EH (cell line): ENCODE results near the gene RTN1.

Source experiments
- DNase-seq: peaks from one replicate; pipeline ENCODE4 v3.0.0-alpha.2; 2015; ENCODE audit warnings: low read depth

The RTN1 gene, protein sequence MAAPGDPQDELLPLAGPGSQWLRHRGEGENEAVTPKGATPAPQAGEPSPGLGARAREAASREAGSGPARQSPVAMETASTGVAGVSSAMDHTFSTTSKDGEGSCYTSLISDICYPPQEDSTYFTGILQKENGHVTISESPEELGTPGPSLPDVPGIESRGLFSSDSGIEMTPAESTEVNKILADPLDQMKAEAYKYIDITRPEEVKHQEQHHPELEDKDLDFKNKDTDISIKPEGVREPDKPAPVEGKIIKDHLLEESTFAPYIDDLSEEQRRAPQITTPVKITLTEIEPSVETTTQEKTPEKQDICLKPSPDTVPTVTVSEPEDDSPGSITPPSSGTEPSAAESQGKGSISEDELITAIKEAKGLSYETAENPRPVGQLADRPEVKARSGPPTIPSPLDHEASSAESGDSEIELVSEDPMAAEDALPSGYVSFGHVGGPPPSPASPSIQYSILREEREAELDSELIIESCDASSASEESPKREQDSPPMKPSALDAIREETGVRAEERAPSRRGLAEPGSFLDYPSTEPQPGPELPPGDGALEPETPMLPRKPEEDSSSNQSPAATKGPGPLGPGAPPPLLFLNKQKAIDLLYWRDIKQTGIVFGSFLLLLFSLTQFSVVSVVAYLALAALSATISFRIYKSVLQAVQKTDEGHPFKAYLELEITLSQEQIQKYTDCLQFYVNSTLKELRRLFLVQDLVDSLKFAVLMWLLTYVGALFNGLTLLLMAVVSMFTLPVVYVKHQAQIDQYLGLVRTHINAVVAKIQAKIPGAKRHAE

DNA sequence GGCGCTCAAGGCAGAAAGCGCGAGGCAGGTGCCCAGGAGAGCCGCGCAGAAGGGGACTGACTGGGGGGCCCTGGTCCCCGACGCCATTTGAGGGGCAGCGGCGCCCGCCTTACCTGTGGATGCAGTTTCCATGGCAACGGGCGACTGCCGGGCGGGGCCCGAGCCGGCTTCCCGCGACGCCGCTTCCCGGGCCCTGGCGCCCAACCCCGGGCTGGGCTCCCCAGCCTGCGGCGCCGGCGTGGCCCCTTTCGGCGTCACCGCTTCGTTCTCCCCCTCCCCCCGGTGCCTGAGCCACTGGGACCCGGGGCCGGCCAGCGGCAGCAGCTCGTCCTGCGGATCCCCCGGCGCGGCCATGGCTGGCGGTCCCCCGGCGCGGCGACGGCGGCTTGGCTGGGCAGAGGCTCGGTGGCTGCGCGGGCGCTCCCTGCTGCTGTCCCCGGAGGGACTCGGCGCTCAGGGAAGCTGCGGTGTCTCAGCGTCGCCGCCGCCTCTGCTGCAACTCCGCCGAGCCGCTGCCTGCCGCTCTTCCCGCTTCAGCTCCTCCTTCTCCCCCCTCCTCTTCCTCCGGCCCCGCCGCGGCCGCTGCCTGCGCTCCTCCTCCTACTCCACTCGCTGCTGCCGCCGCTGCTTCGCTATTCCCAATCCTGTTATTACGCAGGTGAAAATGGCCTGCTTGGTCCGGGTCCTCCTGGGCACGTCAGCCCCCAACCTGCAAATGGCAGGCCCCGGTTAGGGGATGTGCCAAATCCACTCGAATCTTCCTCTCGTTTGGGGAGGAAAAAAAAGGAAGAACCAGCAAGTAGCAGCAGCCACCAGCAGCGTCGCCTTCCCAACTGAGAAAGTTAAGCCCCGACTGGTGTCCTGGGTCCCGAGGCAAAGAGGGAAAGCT is at the start of gene RTN1:
RTN1 (minus strand) TSS at position 500 of the 889 bp plus-strand sequence; CDS start at position 354, 146 bp downstream.
- peak; percentile 60 for DNase-seq

DNA sequence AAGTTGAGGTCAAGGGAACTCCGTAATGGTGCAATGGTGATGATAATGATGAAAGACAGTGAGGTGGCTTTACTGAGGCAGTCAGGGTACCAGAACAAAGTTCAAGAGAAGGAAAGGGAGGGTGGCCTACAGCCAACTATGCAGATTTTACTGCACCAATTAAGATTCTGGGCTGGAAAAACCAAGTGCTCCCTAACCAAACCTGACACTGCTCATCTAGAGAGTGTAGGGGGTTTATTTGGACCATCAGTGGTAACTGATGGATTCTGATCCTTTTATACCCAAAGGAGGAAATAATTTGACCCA is 49.8 kb upstream of the RTN1 start:
- no peak for DNase-seq

DNA sequence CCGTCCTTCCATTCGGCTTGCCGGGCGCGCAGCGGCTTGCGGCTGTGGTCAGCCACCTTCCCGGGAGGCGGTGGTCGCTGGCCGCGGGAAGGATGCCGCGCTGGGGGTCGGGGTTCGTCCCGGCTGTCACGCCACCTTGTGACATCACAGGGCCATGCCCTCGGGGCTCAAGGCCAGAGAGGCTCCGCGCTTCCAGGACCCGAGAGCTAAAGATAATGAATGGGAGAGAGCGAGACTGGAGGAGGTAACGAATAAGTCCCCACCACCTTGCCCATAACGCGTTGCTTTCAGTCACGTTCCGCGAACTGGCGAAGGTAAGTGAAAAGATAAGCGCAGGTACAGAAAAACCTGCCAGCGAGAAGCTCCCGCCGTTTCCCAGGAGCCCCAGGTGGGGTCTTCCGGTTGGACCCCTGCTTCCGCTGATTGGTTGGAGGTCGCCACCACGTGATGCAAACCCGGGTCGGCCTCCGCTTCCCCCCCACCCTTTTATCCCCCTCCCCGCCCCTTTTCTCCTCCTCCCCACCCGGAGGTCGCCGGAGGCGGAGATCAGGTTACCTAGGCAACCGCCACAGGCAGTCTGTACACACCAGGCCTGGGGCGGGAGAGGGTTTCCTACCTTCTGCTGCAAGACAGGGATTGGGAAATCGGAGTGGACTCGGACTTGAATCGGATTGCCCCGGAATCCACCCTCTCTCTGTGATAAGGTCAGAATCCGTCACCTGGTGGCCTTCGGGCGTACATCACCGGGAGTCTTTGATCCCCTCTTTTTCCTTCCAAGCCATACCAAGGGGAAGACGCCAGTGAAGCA is 49.2 kb upstream of the RTN1 start, which contains the start of gene LRRC9:
LRRC9 (plus strand) TSS at position 575 of the 808 bp plus-strand sequence.
- no peak for DNase-seq

DNA sequence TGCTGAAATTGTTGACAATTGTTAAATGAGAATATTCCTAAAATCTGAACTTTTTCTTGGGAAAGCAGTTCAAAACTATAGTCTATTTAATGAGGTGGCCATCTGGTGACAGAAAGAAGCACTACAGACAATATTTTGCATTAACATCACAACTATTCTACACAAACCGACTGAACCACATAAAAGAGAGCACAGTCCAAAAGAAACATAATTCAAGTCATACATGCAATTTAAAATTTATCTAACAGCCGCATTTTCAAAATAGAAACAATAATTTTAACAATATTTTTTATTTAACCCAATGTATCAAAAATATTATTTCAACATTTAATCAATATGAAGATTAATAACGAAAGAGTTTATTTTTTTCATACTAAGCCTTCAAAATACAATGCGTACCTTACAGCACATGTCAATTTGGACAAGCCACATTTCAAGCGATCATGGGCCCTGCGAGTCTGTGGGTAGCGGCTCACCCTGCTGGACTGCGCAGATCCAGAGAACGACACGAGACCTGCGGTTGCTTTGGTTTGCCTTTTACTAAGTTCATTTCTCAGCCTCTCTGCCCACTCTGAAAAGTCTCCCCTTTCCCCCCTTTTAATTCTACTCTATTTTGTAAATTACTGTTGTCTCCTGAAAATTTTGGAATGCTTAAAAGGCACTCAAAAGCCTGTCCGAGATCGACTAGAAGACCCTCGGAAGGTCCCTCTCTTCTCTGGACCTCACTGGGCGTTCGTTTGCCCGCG is 48.4 kb upstream of the RTN1 start:
- DNase-seq: peak; percentile 34

DNA sequence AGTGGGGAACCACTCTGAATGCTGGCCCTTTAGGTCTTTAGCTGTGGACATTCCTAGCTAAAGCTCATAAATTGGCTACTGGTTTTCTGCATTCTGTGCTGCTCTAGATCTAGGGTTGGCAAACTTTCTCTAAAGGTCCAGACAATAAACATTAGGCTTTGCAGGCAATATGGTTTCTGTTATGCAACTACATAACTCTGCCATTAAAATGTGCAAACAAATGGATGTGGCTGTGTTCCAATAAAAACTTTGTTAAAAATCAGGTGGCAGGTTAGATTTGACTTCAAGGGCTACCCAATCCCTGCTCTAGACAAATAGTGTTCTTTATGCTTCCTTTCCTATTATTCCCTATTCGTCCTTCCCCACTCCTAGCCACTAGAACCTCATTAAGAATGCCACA is 42.6 kb upstream of the RTN1 start:
- DNase-seq: no peak

DNA sequence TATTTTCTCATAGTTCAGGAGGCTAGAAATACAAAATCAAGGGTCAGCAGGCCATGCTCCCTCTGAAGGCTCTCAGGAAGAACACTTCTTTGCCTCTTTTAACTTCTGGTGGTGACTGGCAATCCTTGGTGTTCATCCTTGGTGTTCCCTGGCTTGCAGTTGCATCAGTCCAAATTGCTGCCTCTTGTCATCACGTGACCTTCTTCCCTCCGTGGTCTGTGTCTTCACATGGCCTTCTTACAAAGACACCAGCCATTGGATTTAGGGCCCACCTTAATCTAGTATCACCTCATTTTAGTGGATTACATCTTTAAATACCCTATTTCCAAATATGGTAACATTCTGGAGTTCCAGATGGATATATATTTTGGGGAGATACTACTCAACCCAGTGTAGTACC is 41.9 kb upstream of the RTN1 start:
- DNase-seq: no peak

DNA sequence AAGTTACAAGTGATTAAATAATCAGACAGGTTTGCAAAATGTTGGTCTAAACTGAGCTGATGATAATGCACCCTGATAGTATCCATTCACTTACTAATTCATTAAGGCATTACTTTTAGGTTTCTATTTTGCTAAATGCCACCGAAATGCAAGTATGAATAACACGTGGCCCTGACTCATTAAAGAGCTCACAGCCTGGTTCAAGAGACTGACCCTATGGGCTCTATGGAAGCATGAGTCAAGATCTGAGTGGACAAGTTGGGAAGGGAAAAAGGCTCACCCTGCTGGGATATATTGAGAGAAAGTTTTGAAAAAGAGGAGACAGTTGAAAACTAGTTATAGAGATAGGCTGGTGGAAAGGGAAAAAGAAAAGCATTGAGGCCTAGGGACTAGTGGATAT is 34.6 kb upstream of the RTN1 start:
- DNase-seq: no peak

DNA sequence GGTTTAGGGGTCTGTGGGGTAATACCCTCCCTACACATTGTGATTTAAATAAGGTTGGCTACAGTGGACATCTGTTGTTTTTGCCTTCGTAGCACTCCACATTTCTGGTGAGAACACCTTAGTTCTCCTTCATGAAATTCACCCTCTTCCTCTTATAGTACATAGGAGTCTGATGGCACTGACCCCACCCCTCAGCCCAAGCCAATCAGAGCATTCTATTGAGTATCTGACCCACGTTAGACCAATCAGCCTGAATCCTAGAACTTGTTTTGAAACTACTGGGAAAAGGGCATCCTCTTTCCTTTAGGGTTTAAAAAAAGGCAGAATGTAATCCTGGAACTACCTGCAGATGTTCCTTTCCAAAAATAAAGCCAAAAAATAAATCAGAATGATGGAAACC is 33.6 kb upstream of the RTN1 start:
- DNase-seq: no peak

DNA sequence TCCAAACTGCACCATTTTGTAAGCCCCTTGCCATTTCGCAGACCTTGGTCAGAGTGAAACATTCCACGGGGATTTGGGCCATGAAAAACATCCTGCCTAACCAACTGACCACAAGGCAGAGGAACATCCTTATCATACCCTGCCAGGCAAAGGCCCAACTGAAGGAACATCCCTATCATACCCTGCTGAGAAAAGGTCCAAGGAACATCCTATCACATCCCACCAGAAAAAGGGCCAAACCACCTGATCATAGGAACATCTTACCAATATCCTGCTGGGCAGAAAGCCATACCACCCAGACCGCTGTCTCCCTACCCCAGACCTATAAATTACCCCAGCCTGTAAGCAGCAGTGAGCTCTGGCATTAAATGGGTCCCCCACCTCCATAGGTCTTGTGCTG is 30.0 kb upstream of the RTN1 start:
- no peak for DNase-seq

DNA sequence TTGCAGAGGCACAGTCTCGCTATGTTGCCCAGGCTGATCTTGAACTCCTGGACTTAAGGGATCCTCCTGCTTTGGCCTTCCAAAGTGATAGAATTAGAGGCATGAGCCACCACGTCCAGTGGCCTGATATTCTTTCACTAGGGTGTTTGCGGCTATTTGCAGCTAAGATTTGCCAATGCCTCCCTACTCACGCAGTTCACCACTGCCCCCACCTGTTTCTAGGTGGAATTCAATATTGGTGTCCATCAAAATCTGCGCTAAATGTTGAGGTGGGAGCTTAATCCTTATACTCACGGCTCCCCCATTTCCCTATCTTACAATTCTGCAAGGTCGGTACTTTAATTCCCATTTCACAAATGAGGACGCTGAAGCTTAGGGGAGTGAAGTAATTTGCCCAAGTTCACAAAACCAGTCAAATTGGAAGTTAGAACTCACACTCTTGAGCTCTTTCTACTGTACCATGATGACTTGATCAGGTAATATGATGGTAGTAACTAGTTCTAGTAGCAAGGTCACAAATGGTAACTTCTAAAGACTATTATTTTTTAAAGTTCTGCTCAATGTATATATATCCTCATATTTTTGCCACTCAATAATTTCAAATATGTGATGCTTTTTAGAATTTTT is 27.3 kb upstream of the RTN1 start:
- DNase-seq: peak; percentile 7

DNA sequence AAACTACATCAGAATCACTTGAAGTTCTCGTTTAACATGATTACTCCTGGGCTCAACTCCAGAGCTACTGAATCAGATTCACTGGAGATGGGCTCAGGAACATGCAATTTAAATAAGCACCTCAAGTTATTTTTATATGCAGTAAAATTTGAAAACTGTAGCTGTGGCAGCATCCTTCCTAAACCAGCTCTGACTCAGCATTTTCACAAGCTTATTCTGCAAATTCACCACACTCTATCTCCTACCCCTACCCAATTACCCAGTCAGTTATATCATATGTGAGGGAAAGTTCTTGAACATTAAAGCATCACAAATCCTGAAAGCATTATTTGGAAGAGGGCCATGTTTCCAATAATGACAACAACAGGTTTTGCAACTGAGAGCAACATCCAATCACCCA is 25.1 kb upstream of the RTN1 start:
- DNase-seq: no peak

DNA sequence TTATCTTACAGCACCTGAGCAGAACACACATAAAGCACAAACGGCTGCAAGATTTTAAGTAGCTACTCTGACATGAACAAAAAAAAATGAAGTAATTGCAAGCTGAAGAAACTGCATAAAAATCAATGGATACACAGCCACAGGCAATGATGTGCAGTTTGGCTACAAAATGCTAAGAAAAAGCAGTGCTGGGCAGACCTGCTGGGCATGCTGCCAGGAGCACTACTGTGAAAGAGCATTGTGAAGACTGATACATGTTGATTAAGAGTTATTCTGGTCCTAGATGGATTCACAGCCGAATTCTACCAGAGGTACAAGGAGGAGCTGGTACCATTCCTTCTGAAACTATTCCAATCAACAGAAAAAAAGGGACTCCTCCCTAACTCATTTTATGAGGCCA is 20.1 kb upstream of the RTN1 start:
- no peak for DNase-seq

DNA sequence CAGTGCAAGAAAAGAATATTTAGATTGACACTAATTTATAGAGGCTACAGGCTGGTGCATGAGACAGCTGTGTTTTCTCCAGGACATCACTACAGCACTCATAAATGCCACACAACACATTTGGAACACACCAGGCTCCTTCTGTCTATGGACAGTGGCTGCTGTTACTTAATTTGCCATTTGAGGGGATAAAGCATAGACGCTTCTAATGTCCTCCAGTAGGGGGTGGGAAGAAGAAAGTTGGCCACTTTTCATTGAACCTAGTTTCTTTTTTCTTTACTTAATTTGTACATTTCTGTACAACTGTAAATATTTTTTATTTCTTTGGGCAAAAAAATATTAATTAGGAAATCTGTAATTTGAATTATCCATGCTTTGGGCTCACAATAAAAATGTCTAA is 12.4 kb upstream of the RTN1 start:
- DNase-seq: peak; percentile 1

DNA sequence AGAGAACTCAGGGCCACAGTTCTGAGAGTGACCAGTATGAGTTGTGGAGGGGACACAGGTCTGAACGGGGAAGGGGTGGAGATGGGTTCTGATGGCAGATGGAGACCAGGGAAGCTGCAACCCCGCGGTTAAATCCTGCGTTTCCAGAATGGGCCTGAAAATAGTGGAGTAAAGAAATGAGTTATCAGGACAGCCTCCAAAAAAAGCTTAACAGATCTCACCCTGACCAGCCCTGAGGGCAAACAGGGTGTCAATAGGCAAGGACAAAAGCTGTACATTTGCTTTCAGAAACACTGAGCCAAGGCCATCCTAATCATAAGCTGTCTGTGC is 555 bp upstream of the RTN1 start:
- DNase-seq: no peak

DNA sequence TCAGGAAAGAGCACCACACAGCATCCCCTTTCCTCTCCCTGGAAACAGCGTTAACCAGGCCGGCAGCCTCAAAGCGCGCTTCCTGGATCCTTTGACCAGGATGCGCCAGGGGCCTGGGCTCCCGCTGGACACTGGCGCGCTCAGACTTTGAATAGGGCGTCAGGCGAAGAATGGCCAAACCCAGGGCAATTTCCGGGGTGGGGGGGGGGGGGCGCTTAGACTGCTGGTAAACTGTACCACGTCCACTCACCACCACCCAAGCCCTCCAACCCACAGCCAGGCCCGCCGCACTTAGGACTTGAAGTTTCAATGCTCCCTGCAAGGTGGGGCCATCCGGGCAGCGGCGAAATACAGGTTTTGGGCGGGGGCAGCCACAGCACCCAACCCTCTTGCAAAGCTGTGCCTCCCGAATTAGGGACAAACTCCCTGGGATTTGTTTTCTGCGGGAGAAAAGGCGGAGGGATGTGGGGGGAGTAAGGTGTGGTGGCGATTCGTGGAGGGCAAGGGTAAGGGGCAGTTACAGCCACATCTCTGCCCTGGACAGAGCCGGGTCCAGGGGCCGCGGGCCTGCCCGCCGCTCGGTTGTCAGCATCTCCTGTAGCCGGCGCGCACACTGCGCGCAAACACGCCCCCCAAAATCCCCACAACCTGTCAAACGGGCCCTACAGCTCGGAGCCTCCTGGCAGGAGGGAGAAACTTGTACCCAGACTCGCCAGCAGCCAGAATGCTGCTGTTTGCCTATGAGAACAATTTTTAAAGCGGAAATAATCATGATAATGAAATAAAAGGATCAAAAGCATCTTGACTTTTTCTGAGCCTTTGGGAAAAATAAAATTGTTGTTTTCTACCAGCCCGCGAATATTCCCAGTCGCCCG is 958 bp downstream of the RTN1 start:
- DNase-seq: no peak

DNA sequence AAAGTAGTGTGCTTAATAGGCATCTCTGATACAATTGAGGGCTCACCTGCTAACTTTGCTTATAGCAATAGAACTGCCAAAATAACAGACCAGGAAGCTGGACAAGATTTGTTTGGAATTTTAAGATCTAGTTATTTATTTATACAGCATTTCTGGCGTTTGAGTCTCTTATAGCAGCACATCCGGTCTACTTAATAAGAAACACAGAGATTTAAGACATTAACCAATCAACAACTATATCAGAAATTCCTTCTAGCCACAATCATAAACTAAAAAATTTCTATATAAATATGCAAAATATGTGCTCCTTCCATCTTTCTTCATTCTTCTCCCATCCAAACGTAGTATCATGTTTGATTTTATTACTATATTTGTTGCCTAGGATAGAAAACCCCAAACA is 2.6 kb downstream of the RTN1 start:
- peak; percentile 28 for DNase-seq

DNA sequence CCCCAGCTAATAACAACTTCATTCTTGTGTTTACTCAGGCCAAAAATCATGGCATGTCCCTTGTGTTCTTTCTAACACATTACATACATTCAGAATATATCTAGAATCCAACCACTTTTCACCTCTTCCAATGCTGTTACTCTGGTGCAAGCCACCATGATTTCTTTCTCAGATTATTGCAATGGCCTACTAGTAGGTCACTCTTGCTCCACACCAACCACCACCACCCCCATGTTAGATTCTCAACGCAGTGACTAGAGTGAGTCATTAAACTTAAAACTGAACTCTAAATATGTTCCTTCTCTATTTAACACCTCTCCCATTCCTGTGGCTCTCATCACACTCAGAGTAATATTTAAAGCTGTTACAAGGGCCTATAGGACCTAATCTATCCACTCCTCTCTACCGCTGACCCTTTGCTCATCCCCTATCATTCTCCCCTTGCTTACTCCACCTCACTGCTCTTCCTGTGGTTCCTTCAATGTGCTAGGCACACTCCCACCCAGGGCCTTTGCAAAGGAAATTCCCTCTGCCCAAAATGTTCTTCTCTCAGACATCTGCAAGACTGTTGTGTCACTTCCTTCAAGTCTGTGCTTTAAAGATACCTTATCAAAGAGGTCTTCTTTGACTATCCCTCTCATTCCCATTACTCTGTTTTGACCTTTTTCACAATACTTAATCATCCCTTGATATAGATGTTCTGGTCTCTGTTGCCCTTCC is 6.6 kb downstream of the RTN1 start:
- no peak for DNase-seq

DNA sequence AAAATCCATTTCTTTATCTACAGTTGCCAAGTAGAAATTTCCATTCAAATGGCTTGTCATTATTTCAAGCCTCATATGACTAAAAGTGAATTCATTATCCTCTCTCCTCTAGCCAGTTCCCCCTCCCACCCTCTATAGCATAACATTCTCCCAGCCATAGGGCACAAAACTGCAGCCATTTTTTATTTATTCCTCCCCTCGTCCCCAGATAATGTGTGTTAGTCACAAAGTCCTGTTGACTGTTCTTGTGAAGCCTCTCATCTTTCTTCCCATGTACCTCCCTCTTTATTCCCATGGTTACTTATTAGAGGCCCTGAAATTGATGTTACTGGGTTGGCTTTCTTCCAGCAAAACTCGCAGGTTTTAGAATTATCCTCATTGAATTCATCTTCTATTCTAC is 13.2 kb downstream of the RTN1 start:
- no peak for DNase-seq

DNA sequence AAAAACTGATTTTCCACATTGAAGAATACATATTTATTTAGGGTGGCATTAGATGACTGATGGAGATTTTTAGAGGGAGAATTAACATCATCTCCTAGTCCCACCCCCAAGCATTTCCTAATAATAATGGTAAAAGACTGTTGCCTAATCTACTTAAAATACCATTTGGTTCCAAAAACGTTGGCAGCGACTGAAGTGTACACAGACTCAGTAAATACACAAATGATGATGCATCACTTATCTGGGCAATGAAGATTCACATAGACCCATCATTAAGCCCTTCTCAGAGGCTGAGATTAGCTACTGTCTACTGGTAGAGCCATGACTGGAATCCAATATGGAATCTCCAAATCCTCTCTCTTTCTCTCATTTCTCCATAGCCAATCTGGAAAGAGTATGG is 18.2 kb downstream of the RTN1 start:
- no peak for DNase-seq
